SK-N-SH (cell line): ENCODE results near the gene CFAP92. TPM values are rescaled to one million over a fixed set of nuclear protein-coding genes. Genes with fewer than 3 reads are reported as not detected.
"Not testable (repeated sequence)": the region's sequence is repeated elsewhere in the genome, so short reads cannot be mapped to it uniquely, and the experiment has no call there.

ENCODE experiments used
- CTCF ChIA-PET: fragments of 300-600, 350-600 bp; formaldehyde crosslinking; extraction: SDS; loops from one replicate; lab custom pipeline; 2021; lab: Yijun Ruan, JAX
- POLR2A ChIA-PET: fragments of 350-600 bp; sonication (Branson Sonifier 250); formaldehyde crosslinking; extraction: SDS; loops from one replicate; lab custom pipeline; 2020; ENCODE audit warnings: antibody characterized with exemption, inconsistent platforms; lab: Yijun Ruan, JAX
- DNase-seq: peaks from one replicate; pipeline ENCODE4 v3.0.0; 2012
- H2AFZ ChIP-seq: fragments of 200-600 bp; sonication (generic); 2 replicates; pipeline ENCODE4 v1.8.1; 2016; ENCODE audit warnings: antibody characterized with exemption, mild to moderate bottlenecking, low read depth
- H3F3A ChIP-seq: fragments of 200-600 bp; sonication (generic); replicated peaks from 2 replicates; pipeline ENCODE3; 2016; ENCODE audit warnings: antibody characterized with exemption, mild to moderate bottlenecking; ENCODE audit not compliant: insufficient read depth
- H3K27ac ChIP-seq, 2 experiments: fragments of 200-500 bp in 1 of 2; fragments of 200-600 bp in 1 of 2; sonication (Bioruptor generic) in 1 of 2; sonication (generic), shearing (Covaris generic) in 1 of 2; 2 replicates each; pipeline versions ENCODE4 v1.5.1 to v1.6.1; 2014 to 2016; ENCODE audit warnings: low read depth in 2 of 2, inconsistent platforms in 1 of 2, low read length in 1 of 2, mild to moderate bottlenecking in 1 of 2, mixed read lengths in 1 of 2
- H3K27me3 ChIP-seq: fragments of 200-600 bp; sonication (generic), shearing (Covaris generic); 2 replicates; pipeline ENCODE4 v1.6.1; 2016; ENCODE audit warnings: mixed run types; ENCODE audit not compliant: insufficient read depth
- H3K36me3 ChIP-seq, 2 experiments: fragments of 200-500 bp in 1 of 2; fragments of 200-600 bp in 1 of 2; sonication (Bioruptor generic) in 1 of 2; sonication (generic) in 1 of 2; replicated peaks in 1 of 2; 2 replicates each; pipeline versions ENCODE3 to v1.5.1; 2014 to 2016; ENCODE audit warnings: low read length in 1 of 2, mild to moderate bottlenecking in 1 of 2; ENCODE audit not compliant: insufficient read depth in 2 of 2, control insufficient read depth in 1 of 2
- H3K4me1 ChIP-seq, 2 experiments: fragments of 200-500 bp in 1 of 2; fragments of 200-600 bp in 1 of 2; sonication (Bioruptor generic) in 1 of 2; sonication (generic), shearing (Covaris generic) in 1 of 2; 2 replicates each; pipeline versions ENCODE4 v1.5.1 to v1.6.1; 2014 to 2016; ENCODE audit warnings: low read depth in 1 of 2, low read length in 1 of 2, mixed run types in 1 of 2; ENCODE audit not compliant: insufficient read depth in 2 of 2, control insufficient read depth in 1 of 2
- H3K4me2 ChIP-seq: fragments of 200-600 bp; sonication (generic), shearing (Covaris generic); 2 replicates; pipeline ENCODE4 v1.6.1; 2017; ENCODE audit warnings: mixed run types
- H3K4me3 ChIP-seq, 2 experiments: fragments of 200-500 bp in 1 of 2; fragments of 200-600 bp in 1 of 2; sonication (Bioruptor generic) in 1 of 2; sonication (generic), shearing (Covaris generic) in 1 of 2; 2 replicates each; pipeline versions ENCODE4 v1.5.1 to v1.8.1; 2014 to 2016; ENCODE audit warnings: low read depth in 2 of 2, inconsistent platforms in 1 of 2, low read length in 1 of 2, mild to moderate bottlenecking in 1 of 2, mixed read lengths in 1 of 2, moderate library complexity in 1 of 2
- H3K79me2 ChIP-seq: fragments of 200-600 bp; sonication (generic); 2 replicates; pipeline ENCODE4 v1.8.1; 2017; ENCODE audit warnings: mild to moderate bottlenecking; ENCODE audit not compliant: insufficient read depth
- H3K9ac ChIP-seq: fragments of 200-600 bp; sonication (generic); 2 replicates; pipeline ENCODE4 v1.6.1; 2017; ENCODE audit warnings: mixed run types
- H3K9me2 ChIP-seq: fragments of 200-600 bp; sonication (generic); 2 replicates; pipeline ENCODE4 v1.6.1; 2017; ENCODE audit warnings: mixed run types
- H3K9me3 ChIP-seq: fragments of 200-600 bp; sonication (generic); 2 replicates; pipeline ENCODE4 v1.6.1; 2017; ENCODE audit warnings: mixed run types, mild to moderate bottlenecking, moderate library complexity
- H4K20me1 ChIP-seq: fragments of 200-600 bp; sonication (generic); 2 replicates; pipeline ENCODE4 v1.6.1; 2017; ENCODE audit warnings: mild to moderate bottlenecking, mixed run types; ENCODE audit not compliant: insufficient read depth
- ELF1 ChIP-seq: IDR thresholded peaks from 2 replicates; pipeline ENCODE4 v1.4.0; 2012
- FOSL2 ChIP-seq: IDR thresholded peaks from 2 replicates; pipeline ENCODE4 v1.4.0; 2012; ENCODE audit warnings: low read depth, mild to moderate bottlenecking, moderate library complexity, borderline replicate concordance
- IRF3 ChIP-seq: fragments of 150-350 bp; IDR thresholded peaks from 2 replicates; pipeline ENCODE4 v1.6.1; 2016; ENCODE audit warnings: mild to moderate bottlenecking, low read depth, low read length
- MAX ChIP-seq: IDR thresholded peaks from 2 replicates; pipeline ENCODE4 v1.4.0; 2012; ENCODE audit warnings: low read depth
- ZBTB33 ChIP-seq: IDR thresholded peaks from 2 replicates; pipeline ENCODE4 v1.4.0; 2012; ENCODE audit warnings: low read depth, borderline replicate concordance
- WGBS: methylation state at CpG from one replicate; pipeline ENCODE4 v1.1.6; 2017; ENCODE audit warnings: low lambda C conversion rate; 5-methylcytosine and 5-hydroxymethylcytosine counted together
- polyA plus RNA-seq, 3 experiments: library from polyadenylated mRNA; depleted of rRNA; stranded (reverse); fragments of >200 nt; gene quantifications; 2 replicates each; pipeline ENCODE4 v1.2.3, GENCODE V29; 2012

The CFAP92 gene
- polyA plus RNA-seq, 1 of the 3 experiments (the other 2 are of a cell fraction), result not detected

GRCh38 chr3:128881576-128881975 lies 112.3 kb downstream of the CFAP92 start (continued):
- TF ChIP-seq ZBTB33 (no peak), MAX (no peak), ELF1 (no peak), IRF3 (no peak)

GRCh38 chr3:128880455-128880854 lies 113.4 kb downstream of the CFAP92 start:
- CTCF ChIA-PET, result interaction anchor here (1.9 kb wide), 1 partner anchor 34 kb away, joined by 15 read pairs; no protein-coding TSS in a partner anchor
- WGBS, result 45% methylated on average over 12 of the region's 12 CpGs

GRCh38 chr3:128879991-128880390 lies 113.9 kb downstream of the CFAP92 start:
- TF ChIP-seq FOSL2, result no peak
- Histone ChIP-seq H3K36me3 (peaks cover 16 to 18% of the 10 kb centered on the region in 2 experiments), H3K4me3 (peak overlapping the region; percentile 81 to 95), H3K4me2 (peak overlapping the region; percentile 96), H3K9ac (peak overlapping the region; percentile 98), H3F3A (peaks cover 5% of the 10 kb centered on the region), H3K27ac (peak overlapping the region; percentile 78 to 93; a peak in 2 of 4 replicates), H4K20me1 (no peaks in the 10 kb centered on the region), H3K4me1 (peaks cover 0 to 24% of the 10 kb centered on the region in 2 experiments; a peak in 2 of 4 replicates), H3K9me3 (no peaks in the 10 kb centered on the region), H3K9me2 (no peaks in the 10 kb centered on the region), H2AFZ (peak overlapping the region; percentile 92), H3K79me2 (peaks cover 71% of the 10 kb centered on the region), H3K27me3 (no peaks in the 10 kb centered on the region)
- no peak for DNase-seq
- POLR2A ChIA-PET, result no interaction called here
- CTCF ChIA-PET, result interaction anchor here (1.9 to 3.2 kb wide), 2 partner anchors 34 to 199 kb away, joined by 15 to 18 read pairs; no protein-coding TSS in a partner anchor
- WGBS, result 0% methylated on average over 4 of the region's 6 CpGs

More at GRCh38 chr3:128880455-128880854, 113.4 kb downstream of the CFAP92 start:
- H3K4me2 ChIP-seq, result peak overlapping the region; percentile 96
- peaks cover 0 to 24% of the 10 kb centered on the region in 2 experiments; a peak in 2 of 4 replicates for H3K4me1 ChIP-seq
- H3K27ac ChIP-seq, result 0 out of 4 replicates have a peak overlapping the region, but pooled peaks of 1 of the 2 experiments have one; percentile 93
- POLR2A ChIA-PET, DNase-seq, H3K27me3 ChIP-seq, H3F3A ChIP-seq, H3K9me3 ChIP-seq, H4K20me1 ChIP-seq, H3K9me2 ChIP-seq, H2AFZ ChIP-seq: not testable (repeated sequence)
- peak overlapping the region; percentile 98; the same call in 1 of the 2 replicates for H3K9ac ChIP-seq
- peaks cover 73% of the 10 kb centered on the region for H3K79me2 ChIP-seq
- H3K4me3 ChIP-seq, result peak overlapping the region; percentile 81 to 95
- H3K36me3 ChIP-seq, result peaks cover 17 to 20% of the 10 kb centered on the region in 2 experiments
